Ishikawa (cell line): ENCODE measurements around the gene WDR64.

Source experiments
- CEBPB ChIP-seq: IDR thresholded peaks from 2 replicates; pipeline ENCODE4 v1.6.1; 2012
- CREB1 ChIP-seq: IDR thresholded peaks from 2 replicates; pipeline ENCODE4 v1.6.1; 2012; ENCODE audit warnings: low read depth
- FOXM1 ChIP-seq: IDR thresholded peaks from 2 replicates; pipeline ENCODE4 v1.6.1; 2012; ENCODE audit warnings: low read depth, borderline replicate concordance
- MAX ChIP-seq: IDR thresholded peaks from 2 replicates; pipeline ENCODE4 v1.6.1; 2012
- REST ChIP-seq: IDR thresholded peaks from 2 replicates; pipeline ENCODE4 v1.6.1; 2012; ENCODE audit warnings: low read depth, mild to moderate bottlenecking
- TEAD4 ChIP-seq: IDR thresholded peaks from 2 replicates; pipeline ENCODE4 v1.6.1; 2012
- YY1 ChIP-seq: IDR thresholded peaks from 2 replicates; pipeline ENCODE4 v1.6.1; 2012; ENCODE audit warnings: low read depth

- TF ChIP-seq CREB1: no peak
- TF ChIP-seq FOXM1: no peak
- TF ChIP-seq REST: no peak
- TF ChIP-seq MAX: no peak
- no peak for TF ChIP-seq CEBPB
- no peak for TF ChIP-seq YY1
- TF ChIP-seq TEAD4: no peak
Observed at GRCh38 chr1:241810769-241811405, 158.8 kb downstream of the WDR64 start.
